HG03342 (cell line): ENCODE results near the gene SLC35F6.
"Not testable (repeated sequence)": the region's sequence is repeated elsewhere in the genome, so short reads cannot be mapped to it uniquely, and the experiment has no call there.

Source experiments
- ATAC-seq: cut with Tn5 transposase; IDR thresholded peaks from one replicate; pipeline ENCODE4 v1.9.1; 2021; ENCODE audit warnings: mild to moderate bottlenecking, moderate library complexity; ENCODE audit not compliant: unreplicated experiment

SLC35F6 gene

DNA sequence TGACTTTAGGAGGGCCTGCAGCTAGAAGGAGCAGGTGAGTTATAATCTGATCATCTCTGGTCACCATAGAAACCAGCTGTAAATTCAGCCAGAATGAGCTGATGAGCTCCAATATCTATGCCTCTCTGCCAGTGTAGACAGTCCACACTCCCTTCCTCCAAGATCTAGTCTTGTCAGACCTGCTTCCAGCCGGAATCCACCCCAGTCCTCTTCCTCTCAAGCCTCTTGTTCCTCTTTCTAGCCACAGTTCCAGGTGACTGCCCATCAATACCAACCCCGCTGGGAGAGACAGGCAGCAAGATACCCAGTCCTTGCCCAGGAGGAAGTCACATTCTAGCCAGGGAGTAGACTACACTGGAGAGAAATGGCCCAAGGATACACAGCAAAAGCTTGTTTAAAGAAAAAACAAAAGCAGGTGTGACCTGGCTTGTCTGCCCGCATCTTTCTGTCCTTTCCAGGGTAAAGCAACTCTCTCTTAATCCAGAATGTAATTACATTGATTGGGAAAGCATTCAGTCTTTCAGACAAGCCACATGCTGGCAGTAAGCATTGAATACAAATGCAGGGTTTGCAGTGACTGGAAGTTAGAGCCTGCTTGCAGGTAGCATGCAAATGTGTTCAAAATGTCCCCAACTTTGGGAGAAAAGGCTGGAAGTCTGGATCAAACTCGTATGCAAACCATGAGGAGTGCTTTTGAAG is 9.0 kb upstream of the SLC35F6 start:
- ATAC-seq: no peak

DNA sequence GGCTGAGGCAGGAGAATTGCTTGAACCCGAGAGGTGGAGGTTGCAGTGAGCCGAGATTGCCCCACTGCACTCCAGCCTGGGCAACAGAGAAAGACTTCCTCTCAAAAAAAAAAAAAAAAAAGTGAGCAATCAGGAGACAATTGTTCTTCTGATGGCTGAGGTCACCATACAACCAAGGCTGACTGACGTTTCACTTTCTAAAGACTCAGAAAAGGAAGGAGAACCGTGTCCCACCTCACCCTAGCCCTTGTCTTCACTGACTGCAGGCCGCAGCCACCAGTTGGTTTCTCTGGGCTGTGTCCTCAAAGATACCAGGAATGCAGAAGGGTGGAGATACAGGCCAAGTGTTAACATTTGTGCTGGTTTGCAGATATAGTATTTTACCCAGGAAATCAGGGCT is 7.7 kb upstream of the SLC35F6 start:
- no peak for ATAC-seq

DNA sequence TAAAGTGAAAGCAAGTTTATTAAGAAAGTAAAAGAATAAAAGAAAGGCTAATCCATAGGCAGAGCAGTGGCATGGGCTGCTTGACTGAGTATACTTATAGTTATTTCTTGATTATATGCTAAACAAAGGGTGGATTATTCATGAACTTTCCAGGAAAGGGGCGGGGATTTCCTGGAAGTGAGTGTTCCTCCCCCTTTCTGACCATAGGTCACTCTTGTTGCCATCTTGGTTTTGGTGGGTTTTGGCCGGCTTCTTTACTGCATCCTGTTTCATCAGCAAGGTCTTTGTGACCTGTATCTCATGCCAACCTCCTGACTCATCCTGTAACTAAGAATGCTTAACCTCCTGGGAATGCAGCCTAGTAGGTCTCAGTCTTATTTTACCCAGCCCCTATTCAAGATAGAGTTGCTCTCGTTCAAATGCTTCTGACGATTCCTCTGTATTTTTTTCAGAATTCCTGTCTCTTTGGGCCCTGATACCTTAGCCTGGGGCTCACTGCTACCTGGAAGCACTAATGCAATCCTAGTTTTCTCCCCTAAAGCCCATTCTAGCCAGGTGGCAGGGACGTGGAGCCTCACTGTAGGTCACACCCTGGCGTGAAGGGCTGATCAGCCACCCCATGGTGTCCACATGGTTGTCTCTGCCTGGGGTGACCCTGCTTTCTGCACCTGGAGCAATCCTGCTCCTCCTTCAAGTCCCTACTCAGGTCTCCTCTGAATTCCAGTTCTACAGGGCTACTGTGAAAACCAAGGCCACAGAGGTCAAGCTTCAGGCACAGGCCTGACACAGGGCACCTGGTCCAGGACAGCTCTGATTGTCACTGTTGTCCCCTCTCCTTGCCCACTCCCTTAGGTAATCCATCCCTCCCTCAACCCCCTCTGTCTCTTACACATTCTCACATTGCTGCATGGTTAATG is 6.0 kb upstream of the SLC35F6 start:
- ATAC-seq: peak; percentile 39

DNA sequence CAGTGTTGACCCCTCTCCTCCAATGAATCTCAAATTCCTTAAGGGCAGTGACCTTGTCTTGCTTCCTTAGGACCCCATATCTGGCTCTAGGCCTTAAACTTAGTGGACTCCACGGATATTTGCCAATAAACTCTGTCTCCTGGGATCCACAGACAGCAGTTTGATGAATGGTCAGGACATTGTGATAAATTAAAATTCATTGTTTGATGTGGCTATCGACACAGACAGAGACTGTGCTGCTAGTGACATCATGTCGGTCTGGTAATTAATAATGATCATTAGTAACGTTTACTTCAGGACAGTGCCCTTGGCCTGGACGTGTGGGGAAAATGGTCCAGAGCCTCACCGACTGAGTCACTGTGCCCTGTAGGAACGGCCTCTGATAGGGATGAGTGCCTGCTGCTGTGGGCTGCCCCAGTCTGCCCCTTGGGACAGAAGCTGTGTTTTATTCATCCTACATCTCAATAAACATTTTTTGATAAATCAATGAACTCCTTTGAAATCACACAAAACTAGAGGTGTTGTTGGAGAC is 5.2 kb upstream of the SLC35F6 start:
- no peak for ATAC-seq

DNA sequence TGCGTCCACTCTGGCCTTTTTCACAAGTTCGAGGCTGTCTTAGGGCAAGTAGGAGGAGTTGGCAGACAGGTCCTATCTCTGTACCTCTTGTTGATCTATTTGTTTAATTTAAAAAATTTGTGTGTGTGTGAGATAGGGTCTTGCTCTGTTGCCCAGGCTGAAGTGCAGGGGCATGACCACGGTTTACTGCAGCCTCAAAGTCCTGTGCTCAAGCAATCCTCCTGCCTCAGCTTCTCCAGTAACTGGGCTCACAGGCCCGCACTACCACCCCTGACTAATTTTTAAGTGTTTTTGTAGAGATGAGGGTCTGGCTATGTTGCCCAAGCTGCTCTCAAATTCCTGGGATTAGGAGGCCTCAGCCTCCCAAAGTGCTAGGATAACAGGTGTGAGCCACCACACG is 4.2 kb upstream of the SLC35F6 start:
- no peak for ATAC-seq

DNA sequence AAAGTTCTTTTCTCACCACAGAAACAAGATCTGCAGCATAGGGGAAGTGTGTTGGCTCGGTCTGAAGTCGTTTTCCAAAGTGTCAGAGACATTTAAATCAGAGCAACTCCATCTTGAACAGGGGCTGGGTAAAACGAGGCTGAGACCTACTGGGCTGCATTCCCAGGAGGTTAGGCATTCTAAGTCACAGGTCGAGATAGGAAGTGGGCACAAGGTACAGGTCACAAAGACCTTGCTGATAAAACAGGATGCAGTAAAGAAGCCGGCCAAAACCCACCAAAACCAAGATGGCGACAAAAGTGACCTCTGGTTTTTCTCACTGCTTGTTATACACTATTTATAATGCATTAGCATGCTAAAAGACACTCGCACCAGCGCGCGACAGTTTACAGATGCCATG is 3.1 kb upstream of the SLC35F6 start:
- ATAC-seq: not testable (repeated sequence)

DNA sequence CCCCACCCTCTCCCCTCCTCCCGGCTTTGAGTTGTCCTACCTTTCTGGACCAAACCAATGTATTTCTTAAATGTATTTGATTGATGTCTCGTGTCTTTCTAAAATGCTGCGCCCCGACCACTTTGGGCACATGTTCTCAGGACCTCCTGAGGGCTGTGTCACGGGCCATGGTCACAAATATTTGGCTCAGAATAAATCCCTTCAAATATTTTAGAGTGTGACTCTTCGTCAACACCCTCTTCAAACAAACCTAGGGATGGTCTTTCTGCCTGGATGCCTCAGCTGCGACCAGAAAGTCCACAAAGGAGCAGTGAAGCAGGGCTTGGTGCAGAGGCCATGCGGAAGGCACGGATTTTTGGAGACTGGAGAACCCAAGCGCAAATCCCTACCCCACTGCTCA is 1.1 kb upstream of the SLC35F6 start:
- no peak for ATAC-seq

DNA sequence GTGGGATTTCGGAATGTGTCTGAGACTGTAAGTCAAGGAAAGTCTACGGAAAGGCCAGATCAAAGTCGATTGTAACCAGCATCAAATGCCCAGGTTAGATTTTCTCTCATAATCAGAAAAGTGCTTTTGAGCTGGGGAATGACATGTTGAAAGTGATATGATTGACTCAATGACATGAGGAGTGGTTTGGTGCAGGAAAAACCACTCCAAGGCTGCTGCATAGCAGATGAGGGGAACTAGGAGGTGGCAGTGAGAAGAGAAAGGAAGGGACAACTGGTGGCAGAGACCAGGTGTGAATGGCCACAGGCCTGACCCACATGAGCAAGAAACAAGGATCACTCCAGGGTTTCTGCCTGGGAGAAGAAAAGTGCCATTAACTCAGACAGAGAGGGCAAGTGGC is 822 bp downstream of the SLC35F6 start:
- no peak for ATAC-seq

DNA sequence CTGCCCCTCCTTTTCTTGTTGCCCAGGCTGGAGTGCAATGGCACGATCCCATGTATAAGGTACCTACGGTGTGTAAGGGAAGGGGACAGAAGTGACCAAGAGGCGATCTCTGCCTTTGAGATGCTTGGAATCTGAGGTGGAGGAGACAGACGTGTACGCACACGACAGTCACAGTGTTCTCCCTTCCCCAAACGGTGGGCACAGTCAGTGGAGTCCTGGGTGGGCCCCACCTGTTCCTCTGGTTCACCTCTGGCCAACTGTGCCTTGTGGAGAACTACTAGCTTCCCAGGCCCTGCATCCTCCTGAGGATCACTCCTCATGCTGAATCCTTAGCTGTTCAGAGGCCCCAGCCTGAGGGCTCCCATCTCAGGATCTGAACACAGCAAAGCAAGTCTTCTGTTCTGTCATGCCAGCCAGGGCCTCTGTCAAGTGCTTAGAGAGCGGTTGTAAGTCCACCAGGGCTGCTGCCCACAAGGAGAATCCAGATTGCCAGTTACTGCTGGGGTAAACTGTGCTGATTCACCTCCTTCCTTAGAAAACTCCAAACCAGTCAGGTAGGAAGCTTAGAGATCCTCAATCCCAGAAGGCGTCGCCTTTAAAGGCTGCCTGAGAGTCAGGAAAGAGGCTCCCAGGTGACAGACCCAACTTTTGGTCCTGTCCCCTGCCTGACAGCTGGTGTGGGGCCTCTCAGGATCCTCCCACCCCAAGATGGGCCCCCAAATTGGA is 1.6 kb downstream of the SLC35F6 start:
- ATAC-seq: no peak

DNA sequence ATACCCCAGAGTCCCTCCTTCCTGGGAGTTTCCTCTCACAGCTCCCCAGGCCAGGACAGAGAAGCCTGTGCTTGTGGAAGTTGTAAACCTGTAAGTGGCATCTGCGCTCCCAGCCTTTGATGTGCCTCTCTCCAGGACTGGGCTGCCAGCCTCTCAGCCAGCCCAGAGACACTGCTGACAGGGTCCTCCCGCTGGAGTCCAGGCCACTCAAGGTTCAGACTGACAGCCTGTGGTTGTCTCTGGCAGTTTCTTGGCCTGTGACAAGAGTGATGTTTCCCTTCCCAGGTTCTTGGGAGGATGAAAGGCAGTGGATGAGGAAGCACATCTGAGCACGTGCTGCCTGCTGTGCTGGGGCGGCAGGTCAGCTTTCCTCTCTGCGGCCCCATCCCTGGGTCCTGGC is 3.0 kb downstream of the SLC35F6 start:
- no peak for ATAC-seq

DNA sequence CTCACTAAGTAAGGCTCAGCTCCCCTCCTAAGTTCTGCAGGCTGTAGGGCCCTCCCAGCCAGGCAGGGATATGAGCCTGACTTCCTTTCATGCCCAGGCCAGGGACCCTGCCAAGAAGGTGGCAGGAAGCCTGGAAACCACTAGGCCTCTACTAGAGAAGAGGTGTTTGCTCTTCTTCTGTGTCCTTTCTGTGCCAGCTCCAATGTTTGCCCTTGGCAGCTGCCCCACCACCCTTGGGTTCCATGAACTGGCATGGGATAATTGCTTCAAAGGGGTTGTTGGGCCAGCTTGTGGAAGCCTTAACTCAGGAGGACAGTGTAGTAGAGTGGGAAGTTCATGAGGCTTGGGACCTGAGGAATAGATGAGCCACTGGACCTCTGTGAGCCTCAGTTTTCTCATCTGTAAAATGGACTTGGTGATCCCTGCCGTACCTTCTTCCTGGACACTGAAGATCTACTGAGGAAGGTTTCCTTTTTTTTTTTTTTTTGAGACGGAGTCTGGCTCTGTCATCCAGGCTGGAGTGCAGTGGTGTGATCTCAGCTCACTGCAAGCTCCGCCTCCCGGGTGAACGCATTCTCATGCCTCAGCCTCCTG is 3.9 kb downstream of the SLC35F6 start:
- no peak for ATAC-seq

DNA sequence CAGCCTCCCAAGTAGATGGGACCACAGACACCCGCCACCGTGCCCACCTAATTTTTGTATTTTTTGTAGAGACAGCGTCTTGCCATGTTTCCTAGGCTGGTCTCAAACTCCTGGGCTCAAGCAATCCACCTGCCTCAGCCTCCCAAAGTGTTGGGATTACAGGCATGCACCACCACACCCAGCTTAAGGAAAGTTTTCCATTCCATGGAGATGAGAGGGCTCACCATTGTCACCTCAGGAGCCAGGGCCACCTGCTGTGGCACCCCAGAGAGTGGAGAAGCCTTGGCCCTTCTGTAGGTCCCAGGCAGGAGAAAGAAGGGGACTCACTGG is 4.6 kb downstream of the SLC35F6 start:
- no peak for ATAC-seq

DNA sequence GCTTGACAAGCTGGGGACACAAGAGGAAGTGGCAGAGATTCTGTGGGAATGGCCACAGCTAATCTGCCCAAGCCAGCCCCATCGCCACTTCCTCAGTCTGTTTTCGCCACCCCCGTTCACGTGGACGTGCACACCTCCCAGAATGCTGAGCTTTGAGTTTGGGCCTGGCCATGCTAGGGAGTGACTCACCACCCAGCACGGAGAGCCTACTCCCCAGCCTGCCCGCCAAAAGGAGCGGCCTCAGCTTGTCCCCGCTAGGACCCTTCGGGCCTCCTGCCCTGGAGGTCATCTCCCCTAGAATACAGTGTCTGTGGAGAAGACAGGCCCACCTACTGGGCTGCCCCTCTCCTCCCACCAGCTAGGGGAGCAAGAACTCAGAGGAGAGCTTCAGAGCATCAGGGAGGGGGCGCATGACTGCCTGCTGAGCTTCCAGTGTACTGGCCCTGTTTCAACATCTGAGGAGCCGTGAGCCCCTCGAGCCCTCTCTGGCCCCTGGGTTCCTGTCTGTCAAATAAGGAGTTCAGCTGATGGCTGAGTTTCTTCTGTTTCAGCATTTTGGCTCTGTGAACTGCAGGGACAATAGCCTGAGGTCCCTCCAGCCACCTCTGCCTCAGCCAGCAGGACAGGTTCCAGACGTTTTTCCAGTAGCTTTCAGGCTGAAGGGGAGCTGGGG is 5.1 kb downstream of the SLC35F6 start:
- ATAC-seq: no peak

DNA sequence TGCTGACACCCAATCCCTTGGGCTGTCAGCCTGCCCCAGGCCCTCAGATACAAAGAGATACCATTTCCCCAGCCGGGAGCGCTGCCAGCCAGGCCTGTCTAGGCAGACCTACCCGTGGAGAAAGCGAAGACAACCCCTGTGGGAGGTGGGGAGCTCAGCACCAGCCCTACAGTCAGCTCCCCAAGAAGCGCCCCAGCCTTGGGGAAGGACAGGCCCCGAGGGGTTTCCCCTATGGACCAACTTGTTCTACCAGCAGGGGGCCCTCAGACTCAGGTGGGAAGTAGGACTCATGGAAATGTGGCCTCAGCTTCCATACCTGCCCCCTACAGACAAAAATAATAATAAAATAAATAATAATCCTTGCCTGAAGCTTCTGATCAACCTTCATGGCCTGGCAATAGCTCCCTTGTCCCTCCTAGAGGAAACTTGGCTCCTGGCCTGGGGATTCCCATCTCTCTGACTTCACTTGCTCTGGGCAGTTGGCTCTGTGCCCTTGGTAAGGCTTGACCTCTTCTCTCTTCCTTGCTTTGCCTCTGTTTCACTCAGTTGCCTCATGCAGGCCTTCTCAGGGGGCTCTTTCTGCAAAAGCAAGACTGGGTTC is 7.0 kb downstream of the SLC35F6 start:
- ATAC-seq: no peak

DNA sequence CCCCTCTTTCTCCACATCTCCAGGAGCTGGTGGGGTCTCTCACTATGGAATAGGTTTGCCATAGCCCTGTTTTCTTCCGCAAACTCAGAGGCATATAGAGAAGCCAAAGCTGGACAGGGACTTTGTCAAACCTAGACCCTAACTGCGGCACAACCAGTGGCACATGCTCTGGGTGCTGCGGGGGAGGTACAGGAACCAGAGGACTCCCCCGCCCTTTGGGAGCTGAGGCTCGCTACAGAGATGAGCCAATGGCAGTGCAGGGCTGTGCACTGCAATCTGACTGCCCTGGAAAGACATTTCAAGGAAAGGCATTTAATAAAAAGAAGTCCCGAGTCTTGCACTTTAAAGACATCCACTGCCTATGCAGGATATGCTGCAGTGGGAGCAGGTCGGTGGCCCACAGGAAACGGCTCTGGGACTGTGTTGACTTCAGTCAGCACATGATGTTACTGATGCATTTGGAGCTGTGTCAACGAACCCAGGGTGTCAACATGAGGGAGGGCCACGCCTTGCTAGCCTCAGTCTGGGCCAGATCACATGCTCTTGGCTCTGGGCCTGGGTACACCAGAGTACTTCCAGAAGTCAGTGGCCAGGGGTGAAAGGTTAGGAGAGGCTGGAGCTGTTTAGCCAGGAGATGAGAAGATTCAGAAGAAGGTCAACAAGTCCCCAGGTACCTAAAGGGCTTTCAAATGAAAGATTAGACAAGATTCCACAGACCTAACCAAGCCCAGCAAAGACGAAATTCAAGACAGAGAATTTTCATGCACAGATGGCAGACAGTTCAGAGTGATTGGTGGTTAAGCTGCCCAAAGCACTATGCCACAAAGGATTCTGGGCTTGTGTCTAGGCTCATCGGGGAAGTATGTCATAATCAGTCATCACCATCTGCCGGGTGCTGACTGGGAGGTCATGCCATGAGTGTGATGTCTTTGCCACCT is 8.2 kb downstream of the SLC35F6 start:
- no peak for ATAC-seq

DNA sequence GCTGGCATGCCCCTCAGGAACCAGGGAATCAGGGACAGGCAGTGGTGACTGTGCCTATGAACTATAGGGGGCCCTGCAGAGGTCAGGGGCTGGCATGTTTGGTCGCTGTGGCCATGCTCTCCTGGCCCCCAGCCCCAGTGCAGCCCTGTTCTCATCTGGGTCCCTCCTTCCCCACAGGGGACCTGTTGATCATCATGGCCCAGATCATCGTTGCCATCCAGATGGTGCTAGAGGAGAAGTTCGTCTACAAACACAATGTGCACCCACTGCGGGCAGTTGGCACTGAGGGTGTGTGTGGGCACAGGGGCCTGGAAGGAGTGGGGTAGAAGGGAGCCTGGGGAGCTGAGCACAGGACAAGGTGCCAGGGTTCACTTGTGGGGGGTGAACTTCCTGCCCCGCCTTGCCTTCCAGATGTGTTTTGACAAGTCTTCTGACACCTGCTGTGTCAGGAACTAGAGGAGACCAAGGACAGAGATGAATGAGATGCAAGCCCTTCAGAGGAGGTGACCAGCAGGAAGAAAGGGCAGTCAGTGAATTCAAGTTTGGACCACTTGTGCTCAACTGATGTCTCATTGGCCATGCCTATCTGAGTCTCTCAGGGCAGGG is 12.2 kb downstream of the SLC35F6 start:
- ATAC-seq: no peak

DNA sequence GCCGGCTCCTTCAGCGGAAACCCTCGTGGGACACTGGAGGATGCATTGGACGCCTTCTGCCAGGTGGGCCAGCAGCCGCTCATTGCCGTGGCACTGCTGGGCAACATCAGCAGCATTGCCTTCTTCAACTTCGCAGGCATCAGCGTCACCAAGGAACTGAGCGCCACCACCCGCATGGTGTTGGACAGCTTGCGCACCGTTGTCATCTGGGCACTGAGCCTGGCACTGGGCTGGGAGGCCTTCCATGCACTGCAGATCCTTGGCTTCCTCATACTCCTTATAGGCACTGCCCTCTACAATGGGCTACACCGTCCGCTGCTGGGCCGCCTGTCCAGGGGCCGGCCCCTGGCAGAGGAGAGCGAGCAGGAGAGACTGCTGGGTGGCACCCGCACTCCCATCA is 14.0 kb downstream of the SLC35F6 start:
- ATAC-seq: no peak

DNA sequence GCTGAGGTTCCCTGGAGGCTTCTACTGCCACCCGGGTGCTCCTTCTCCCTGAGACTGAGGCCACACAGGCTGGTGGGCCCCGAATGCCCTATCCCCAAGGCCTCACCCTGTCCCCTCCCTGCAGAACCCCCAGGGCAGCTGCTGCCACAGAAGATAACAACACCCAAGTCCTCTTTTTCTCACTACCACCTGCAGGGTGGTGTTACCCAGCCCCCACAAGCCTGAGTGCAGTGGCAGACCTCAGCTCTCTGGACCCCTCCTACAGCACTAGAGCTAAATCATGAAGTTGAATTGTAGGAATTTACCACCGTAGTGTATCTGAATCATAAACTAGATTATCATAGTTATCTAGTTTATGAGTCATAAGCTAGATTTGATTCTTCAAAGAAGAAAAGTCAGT is 14.4 kb downstream of the SLC35F6 start:
- no peak for ATAC-seq
